Effector CD4-positive, alpha-beta T cell (primary cell): Measurements from ENCODE around the gene SYT6. TPM values are rescaled to one million over a fixed set of nuclear protein-coding genes. Genes with fewer than 3 reads are reported as not detected.

Experiments
- DNase-seq: peaks from one replicate; pipeline ENCODE4 v3.0.0-alpha.2; 2020
- total RNA-seq: gene quantifications from one replicate; lab custom pipeline; 2026; lab: John Stamatoyannopoulos, UW

Gene SYT6, protein sequence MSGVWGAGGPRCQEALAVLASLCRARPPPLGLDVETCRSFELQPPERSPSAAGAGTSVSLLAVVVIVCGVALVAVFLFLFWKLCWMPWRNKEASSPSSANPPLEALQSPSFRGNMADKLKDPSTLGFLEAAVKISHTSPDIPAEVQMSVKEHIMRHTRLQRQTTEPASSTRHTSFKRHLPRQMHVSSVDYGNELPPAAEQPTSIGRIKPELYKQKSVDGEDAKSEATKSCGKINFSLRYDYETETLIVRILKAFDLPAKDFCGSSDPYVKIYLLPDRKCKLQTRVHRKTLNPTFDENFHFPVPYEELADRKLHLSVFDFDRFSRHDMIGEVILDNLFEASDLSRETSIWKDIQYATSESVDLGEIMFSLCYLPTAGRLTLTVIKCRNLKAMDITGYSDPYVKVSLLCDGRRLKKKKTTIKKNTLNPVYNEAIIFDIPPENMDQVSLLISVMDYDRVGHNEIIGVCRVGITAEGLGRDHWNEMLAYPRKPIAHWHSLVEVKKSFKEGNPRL
- total RNA-seq, result not detected

- DNase-seq, result no peak
Observed at GRCh38 chr1:114153261-114154145, at the start of gene SYT6. TSS of gene SYT6 (minus strand) at chr1:114153869. CDS start at chr1:114153772, 97 bp downstream.

- DNase-seq, result no peak
Observed at GRCh38 chr1:114201486-114201885, 47.8 kb upstream of the SYT6 start.

DNA sequence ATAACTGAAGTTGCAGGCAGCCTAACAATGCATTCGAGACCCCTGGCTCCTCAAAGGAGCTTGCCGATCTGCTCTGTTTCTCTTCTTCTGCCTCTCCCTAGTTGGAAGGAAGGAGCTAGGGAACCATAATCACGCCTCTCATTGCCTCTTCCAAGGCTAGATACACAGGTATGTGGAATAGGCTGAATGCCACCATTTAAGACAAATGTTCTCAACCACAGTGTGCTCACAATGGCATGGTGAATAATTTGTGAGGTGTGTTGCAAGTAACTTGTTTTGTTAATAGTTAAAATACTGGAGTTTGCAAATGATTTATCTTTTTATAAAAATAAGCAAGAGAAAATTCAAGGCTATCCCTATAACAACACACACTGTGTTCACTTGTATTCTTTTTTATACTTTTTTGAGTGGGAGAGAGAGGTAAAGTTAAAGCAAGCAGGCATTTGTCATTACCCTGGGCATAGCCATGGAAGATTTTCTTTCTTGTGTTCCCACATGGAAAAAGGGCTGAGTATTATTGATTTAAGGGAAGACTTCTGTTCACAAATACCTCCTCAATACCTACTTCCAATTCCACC, 45.4 kb upstream of the SYT6 start:
- no peak for DNase-seq

DNA sequence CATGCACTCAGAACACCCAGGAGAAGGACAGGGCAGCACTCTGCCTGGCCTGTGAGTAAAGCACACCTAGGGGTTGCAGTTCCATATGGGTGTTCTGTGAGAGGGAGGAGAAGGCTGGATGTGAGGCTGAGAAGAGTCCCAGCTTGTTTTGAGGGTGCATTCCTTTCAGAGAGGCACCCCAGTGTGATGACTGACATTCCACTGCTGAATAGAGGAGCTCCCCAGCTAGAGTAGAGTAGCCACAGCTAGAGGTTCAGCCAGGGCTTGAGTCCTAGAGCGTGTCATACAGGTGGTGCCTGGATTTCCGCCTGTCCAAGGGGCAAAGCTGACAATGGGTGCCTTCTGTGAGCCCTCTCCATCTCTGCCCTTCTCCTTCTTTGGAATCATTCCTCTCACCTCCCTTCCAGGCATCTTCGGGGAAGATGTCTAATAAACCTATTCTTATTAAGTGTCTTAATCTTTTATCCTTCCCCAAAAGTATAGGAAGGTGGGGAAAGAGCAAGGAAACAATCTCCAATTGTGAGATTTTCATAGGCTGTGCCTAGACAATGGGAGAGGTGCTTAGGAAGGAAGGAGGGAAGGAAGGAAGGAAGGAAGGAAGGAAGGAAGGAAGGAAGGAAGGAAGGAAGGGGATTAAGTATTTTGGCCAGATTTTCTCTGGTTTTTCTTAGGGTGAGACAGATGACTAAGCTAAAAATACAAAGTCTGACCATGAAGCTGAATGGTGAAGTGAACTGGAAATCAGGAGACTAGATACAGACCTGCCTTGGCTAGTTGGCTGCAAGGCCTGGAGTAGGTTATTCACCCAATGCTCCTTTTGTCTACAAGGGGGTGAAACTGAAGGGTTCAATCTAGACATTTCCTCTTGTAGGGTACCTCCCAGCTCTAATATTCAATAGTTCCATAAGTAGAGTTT, 43.6 kb upstream of the SYT6 start:
- DNase-seq, result no peak

DNA sequence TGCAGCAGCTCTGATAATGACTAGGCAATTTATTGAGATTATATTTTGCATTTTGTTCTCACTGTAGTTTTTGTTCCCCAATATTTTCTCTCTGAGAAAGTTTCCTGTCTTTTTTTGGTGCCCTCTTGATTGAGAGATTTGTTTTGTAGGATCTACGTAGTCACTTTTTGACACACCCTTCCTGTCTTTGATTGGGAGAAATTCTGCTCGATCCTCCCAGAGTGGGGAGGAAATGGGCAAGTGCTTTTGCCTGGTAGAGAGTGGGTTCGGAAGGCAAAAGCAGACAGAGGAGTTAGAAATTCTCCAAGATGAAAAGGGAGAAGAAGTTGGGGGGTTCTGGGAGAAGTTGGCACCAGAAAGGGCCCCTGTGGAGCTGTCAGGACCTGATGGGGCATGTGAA, 42.1 kb upstream of the SYT6 start:
- no peak for DNase-seq

- no peak for DNase-seq
Observed at GRCh38 chr1:114192328-114192727, 38.7 kb upstream of the SYT6 start.

DNA sequence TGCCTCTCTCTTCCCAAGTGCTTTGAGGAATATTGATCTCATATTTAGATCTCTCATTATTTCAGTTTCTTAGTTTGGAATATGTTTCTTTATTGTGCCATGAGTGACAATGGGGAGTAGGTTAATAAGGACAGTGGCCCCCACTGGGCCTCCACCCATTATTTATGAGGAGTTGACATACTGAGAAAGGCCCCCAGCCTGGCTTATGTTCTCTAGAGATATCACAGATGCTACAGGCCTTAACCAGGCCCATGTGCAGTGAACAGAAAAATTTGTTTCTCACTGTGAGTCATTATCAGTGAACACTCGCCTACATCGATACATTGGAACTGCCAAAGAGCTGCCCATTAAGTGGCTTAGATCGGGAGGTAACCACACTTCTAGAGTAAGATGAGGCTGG, 35.7 kb upstream of the SYT6 start:
- DNase-seq, result no peak

DNA sequence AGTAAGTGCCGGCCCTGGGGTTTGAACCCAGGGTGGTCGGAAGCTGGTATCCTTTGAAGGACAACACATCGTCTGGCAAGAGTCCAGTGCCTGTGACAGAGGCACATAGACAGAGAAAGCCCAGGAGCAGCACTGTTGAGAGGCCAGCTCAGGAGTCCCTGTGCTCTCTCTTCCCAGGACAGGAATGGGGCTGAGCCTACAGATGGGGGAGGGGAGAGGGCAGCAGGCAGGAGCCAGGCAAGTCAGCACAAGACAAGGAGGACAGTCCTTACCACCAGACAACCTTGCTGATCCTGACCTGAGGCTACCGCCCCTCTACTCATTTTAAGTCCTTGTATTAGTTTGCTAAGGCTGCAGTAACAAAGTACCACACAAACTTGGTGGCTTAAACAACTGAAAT, 27.7 kb upstream of the SYT6 start:
- DNase-seq, result no peak

DNA sequence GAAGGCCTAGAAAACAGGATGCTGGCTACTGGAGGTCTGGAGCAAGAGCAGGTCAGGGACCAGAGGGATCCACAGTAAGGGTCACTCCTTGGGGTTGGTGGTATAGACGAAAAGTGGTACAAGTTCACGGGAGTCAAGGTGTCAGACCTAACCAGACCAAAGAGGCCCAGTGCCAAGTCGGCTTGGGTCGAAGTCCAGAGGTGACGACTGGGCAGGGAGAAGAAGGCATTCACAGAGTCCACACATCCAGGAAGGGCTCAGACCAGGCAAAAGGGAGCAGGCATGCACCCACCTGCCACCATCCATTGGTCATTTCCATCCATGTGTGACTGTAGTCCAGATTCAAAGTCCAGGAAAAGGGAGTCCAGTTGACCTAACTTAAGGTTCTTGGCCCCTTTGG, 27.1 kb upstream of the SYT6 start:
- no peak for DNase-seq

DNA sequence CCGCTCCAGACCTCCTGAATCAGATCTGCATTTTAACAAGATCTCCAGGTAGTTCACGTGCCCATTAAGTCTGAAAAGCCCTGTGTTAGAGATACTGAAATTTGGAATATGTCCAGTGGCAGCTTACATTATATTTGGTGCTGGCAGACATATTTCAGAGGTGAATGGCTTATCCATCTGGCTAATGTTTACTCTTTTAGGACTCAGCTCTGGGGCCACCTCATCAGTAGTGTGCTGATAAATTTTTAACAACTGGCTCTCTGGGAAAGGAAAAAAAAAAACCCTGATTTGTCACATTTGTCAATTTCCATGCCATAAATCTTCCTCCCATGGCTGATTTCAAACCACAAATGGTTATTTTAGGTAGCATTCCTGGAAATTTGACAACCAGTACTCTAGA, 25.3 kb upstream of the SYT6 start:
- no peak for DNase-seq

GRCh38 chr1:114177282-114177681, 23.6 kb upstream of the SYT6 start:
- no peak for DNase-seq

DNA sequence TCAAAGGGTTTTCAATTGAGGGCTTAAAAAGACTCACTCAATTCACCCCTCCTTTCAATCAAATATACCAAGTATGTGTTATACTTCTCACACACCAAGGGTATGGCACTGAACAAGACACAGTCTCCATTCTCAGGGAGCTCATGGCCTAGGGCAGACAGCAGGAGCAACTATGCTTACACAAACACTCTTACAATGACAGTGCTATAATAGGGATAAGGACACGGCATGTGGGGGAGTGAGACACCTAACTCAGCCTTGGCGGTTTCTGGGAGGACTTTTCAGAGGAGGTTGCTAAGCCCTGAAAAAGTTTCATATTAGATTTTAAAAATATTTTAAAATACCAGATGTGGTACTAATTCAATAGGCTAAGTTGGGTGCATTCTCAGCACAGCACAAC, 22.7 kb upstream of the SYT6 start:
- no peak for DNase-seq

DNA sequence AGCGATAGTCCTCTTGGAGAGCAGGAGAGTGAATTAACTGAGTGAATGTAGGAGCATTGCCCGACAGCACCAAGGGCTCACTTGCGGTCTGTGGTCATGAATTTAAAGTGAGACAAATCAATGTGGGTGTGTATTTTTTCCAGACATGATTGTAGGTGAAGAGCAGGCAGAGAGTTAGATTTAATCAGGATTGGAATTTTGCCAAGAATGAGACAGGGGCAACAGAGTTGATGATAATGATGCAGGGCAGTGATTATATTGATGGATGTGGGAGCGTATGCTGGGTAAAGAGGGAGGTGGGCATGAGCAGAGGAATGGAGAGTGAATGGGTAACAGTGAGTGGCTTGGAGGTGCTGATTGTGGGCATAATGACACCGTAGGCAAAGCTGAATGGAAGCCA, 20.0 kb upstream of the SYT6 start:
- no peak for DNase-seq

DNA sequence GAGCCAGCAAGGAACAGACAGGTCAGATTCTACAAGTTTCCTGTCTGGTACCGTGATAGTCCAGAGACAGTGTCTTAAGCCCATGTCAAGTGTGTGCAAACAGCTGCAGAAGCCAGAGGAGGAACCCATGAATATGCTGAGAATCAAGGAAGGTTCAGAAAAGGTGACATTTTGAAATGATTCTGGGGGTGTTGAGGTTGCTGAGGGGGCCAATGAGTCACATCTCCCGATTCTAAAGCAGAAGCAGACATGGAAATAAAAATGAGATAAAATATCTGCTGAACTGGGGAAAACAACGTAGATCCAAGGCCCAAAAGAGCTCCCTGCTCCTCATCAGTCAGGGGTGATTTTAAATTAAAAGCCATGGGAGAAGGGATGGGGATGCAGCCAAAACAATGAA, 15.8 kb upstream of the SYT6 start:
- DNase-seq, result no peak

DNA sequence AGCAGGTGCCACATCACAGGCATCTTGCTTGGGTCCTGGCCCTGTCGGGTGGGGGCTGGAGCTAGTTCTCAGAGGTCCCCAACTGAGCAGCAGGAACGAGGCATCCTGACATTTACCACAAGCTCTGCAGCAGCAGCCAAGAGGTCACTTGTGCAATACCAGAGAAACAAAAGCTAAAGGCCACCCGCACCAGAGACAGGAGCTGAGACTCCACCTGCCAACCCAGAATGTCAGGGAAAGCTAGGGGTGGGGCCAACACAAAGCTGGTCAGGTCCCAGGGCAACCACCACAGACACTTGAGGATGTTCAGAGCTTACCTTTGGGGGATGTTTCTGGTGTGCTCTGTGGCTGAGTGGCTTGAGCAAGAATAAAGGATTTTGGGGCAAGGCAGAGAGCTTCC, 13.6 kb upstream of the SYT6 start:
- DNase-seq, result no peak

GRCh38 chr1:114164840-114165543, 11.3 kb upstream of the SYT6 start:
- DNase-seq, result no peak

GRCh38 chr1:114159941-114160340, 6.3 kb upstream of the SYT6 start:
- DNase-seq, result no peak

DNA sequence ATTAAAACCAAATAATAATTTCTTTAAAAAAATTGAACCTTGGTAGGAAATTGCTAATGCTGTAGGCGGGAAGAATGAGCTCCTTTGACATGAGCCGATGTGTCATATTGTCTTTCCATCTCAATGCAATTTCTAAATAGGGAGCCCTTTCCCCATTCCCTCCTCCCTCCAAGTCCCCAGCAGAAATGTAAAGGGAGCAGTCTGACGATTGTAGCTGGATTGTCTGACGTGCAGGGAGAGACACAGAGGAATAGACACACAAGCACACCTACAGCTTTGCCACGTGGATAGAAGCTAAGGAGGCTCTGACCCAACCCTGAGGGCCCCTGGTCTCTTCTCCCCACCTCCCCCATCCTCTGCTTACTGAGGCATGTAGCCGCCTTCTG, 3.6 kb upstream of the SYT6 start:
- DNase-seq, result no peak

- no peak for DNase-seq
Observed at GRCh38 chr1:114156538-114157274, 3.0 kb upstream of the SYT6 start.

DNA sequence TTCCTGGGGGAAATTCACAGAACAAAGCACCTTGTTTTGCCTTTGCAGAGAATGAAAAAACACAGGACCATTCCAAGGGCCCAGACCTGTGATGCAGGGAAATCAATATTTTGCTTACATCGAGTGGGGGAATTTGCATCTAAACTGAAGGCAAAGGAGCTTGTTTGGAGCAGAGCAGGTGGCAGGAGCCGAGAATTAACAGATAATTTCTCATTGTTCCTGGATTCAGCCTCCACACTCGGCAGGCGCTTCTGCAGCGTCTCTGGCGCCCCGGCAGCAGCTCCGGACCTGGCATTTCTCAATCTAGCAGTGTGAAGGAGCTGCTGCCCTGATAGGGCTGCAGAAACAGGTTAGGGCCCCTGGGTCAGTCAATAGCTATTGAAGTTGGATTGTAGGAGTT, 2.0 kb upstream of the SYT6 start:
- DNase-seq, result no peak

GRCh38 chr1:114154963-114155322, 1.3 kb upstream of the SYT6 start:
- DNase-seq, result no peak
